Measurements from ENCODE around the gene KRTAP10-1.
"Not testable (repeated sequence)": the region's sequence is repeated elsewhere in the genome, so short reads cannot be mapped to it uniquely, and the experiment has no call there.

KRTAP10-1 gene

GRCh38 chr21:44569861-44570517 is 30.0 kb upstream of the KRTAP10-1 start:
- DNase-seq, result no peak

GRCh38 chr21:44568667-44569556 is 28.9 kb upstream of the KRTAP10-1 start:
- no peak for DNase-seq

GRCh38 chr21:44568261-44568660 is 28.3 kb upstream of the KRTAP10-1 start:
- no peak for DNase-seq

GRCh38 chr21:44567481-44568171 is 27.6 kb upstream of the KRTAP10-1 start:
- DNase-seq, result no peak

- DNase-seq, result no peak
These were observed 26.4 kb upstream of the KRTAP10-1 start for GRCh38 chr21:44566403-44566802.

- no peak for DNase-seq
These were observed 25.0 kb upstream of the KRTAP10-1 start for GRCh38 chr21:44564886-44565598.

GRCh38 chr21:44564099-44564498 is 24.1 kb upstream of the KRTAP10-1 start:
- DNase-seq, result no peak

GRCh38 chr21:44558695-44559094 is 18.7 kb upstream of the KRTAP10-1 start, which contains the start of gene KRTAP10-3:
TSS of gene KRTAP10-3 (minus strand) at chr21:44558795. CDS start at chr21:44558715, 80 bp downstream.
- DNase-seq, result no peak

GRCh38 chr21:44558329-44558675 is 18.3 kb upstream of the KRTAP10-1 start:
- not testable (repeated sequence) for DNase-seq

- no peak for DNase-seq
These were observed 17.7 kb upstream of the KRTAP10-1 start for GRCh38 chr21:44557491-44558328.

- DNase-seq, result no peak
These were observed 16.9 kb upstream of the KRTAP10-1 start for GRCh38 chr21:44556879-44557278.

GRCh38 chr21:44555200-44555875 is 15.3 kb upstream of the KRTAP10-1 start:
- no peak for DNase-seq

GRCh38 chr21:44552681-44553080 is 12.7 kb upstream of the KRTAP10-1 start:
- DNase-seq, result no peak

GRCh38 chr21:44552136-44552535 is 12.1 kb upstream of the KRTAP10-1 start:
- DNase-seq, result no peak

- peak; percentile 46 for DNase-seq
These were observed 11.5 kb upstream of the KRTAP10-1 start, which contains the start of gene KRTAP10-2 for GRCh38 chr21:44551340-44551961. TSS of gene KRTAP10-2 (minus strand) at chr21:44551505. CDS start at chr21:44551458, 47 bp downstream.

GRCh38 chr21:44550807-44551206 is 10.8 kb upstream of the KRTAP10-1 start:
- DNase-seq, result no peak

- DNase-seq, result not testable (repeated sequence)
These were observed 10.3 kb upstream of the KRTAP10-1 start for GRCh38 chr21:44550285-44550684.

- DNase-seq, result no peak
These were observed 9.7 kb upstream of the KRTAP10-1 start for GRCh38 chr21:44549525-44550211.

- no peak for DNase-seq
These were observed 8.9 kb upstream of the KRTAP10-1 start for GRCh38 chr21:44548922-44549321.

GRCh38 chr21:44548381-44548780 is 8.4 kb upstream of the KRTAP10-1 start:
- DNase-seq, result no peak

Measured in DMS153 (cell line).